Heart left ventricle (tissue), 16 donors: ENCODE results near the gene MAPK7. TPM values are rescaled to one million over a fixed set of nuclear protein-coding genes. Genes with fewer than 3 reads are reported as not detected.
A peak's percentile ranks its signal among the peaks of the same experiment; 100 is the strongest.

Experiments used
- ATAC-seq, 4 donors: fragments of 200-7000 bp; cut with Tn5 transposase; one replicate each; pipeline ENCODE4 v1.9.1; 2020 to 2022; ENCODE audit warnings: moderate library complexity in 4 of 4, mild to moderate bottlenecking in 3 of 4, moderate number of reproducible peaks in 1 of 4
- DNase-seq, 5 donors: peaks; one replicate each; pipeline ENCODE4 v3.0.0-alpha.2; 2020
- H3K27ac ChIP-seq, 12 donors: fragments of 200-600 bp; sonication (generic) in 4 of 12; one replicate each; pipeline versions ENCODE4 v1.5.0 to v1.8.0; 2016 to 2022; ENCODE audit warnings: mild to moderate bottlenecking in 2 of 12
- H3K27me3 ChIP-seq, 9 donors: fragments of 200-600 bp; sonication (generic) in 2 of 9; one replicate each; pipeline versions ENCODE4 v1.5.1 to v1.8.0; 2016 to 2022; ENCODE audit warnings: mild to moderate bottlenecking in 3 of 9
- H3K36me3 ChIP-seq, 9 donors: fragments of 200-600 bp; sonication (generic) in 2 of 9; one replicate each; pipeline versions ENCODE4 v1.5.0 to v1.8.0; 2018 to 2022; ENCODE audit warnings: mild to moderate bottlenecking in 2 of 9
- H3K4me1 ChIP-seq, 12 donors: fragments of 200-600 bp; sonication (generic) in 4 of 12; one replicate each; pipeline versions ENCODE4 v1.5.0 to v1.8.0; 2016 to 2022; ENCODE audit warnings: mild to moderate bottlenecking in 3 of 12
- H3K4me3 ChIP-seq, 12 donors: fragments of 200-600 bp; sonication (generic) in 4 of 12; one replicate each; pipeline versions ENCODE4 v1.5.0 to v1.8.0; 2017 to 2022; ENCODE audit warnings: mild to moderate bottlenecking in 9 of 12, moderate library complexity in 4 of 12
- H3K9me3 ChIP-seq, 12 donors: fragments of 200-600 bp; sonication (generic) in 4 of 12; one replicate each; pipeline versions ENCODE4 v1.5.0 to v1.8.0; 2016 to 2022; ENCODE audit warnings: mild to moderate bottlenecking in 1 of 12
- CTCF ChIP-seq, 12 donors: fragments of 200-600 bp; sonication (generic) in 4 of 12; IDR thresholded peaks; one replicate each; pipeline versions ENCODE4 v1.5.0 to v1.8.0; 2018 to 2022; ENCODE audit warnings: antibody characterized with exemption in 12 of 12, mild to moderate bottlenecking in 5 of 12
- POLR2A ChIP-seq, 2 donors: fragments of 450-650 bp; IDR thresholded peaks; one replicate each; pipeline ENCODE4 v1.6.1; 2017; ENCODE audit warnings: antibody characterized with exemption in 2 of 2, mild to moderate bottlenecking in 2 of 2, moderate library complexity in 2 of 2
- WGBS, 4 donors: extraction: QIAGEN DNeasy Blood & Tissue Kit in 2 of 4; methylation state at CpG; one replicate each; pipeline versions ENCODE4 v1.1.5 to v1.1.7; 2013 to 2018; 5-methylcytosine and 5-hydroxymethylcytosine counted together
- intact Hi-C, 10 donors: fragments of 100-400 bp; cut with DNase I; formaldehyde crosslinking; loops; one replicate each; pipeline versions ENCODE4 v1.11.1 to v1.14.2; 2022
- polyA plus RNA-seq, 2 donors: library from polyadenylated mRNA; stranded (reverse); fragments of 200-250 nt; gene quantifications; one replicate each; pipeline ENCODE4 v1.2.3, GENCODE V29; 2013
- total RNA-seq, 9 donors: library from RNA; depleted of rRNA in 2 of 9; stranded (reverse); fragments of >200 nt in 2 of 9; fragmentation: NEBNext Ultra II Directional in 3 of 9; extraction: Animal tissue kit (Norgen Biotek cat#: 25700) in 3 of 9; gene quantifications; one replicate each; pipeline versions ENCODE4 v1.1.0 to v1.2.4, GENCODE V29; 2016 to 2023
- donor health status: ischemic (EF 13 %, LVEDD 7.1; RV severe dilation, severe dysfunction).
- donor health status: healthy with polysubstance abuse.
- donor health status: DM: no; HTN: yes; CAD: no.
- donor health status: DM: no; HTN: no; CAD: no.
- donor health status: ischemic (EF 25% LVEDD 6.9; RV normal size, moderate dysfunction).
- donor health status: ischemic (EF 25% LVEDD 5.7; RV mildly dilated, moderate dysfunction).
- donor health status: healthy.
- donor health status: DM: yes; HTN: yes; CAD: no.
- donor health status: ischemic (EF 35%, LVEDD 5.7; RV mildly dilated, moderate dysfunction).
- donor health status: nonischemic (EF 11% LVEDD 7.7; RV severe dilation, severe dysfunction).
- donor health status: DM: yes; HTN: yes; CAD: no.
- donor health status: PGD.
- donor health status: ischemic (EF 29% LVEDD 5.4; RV normal size, mild dysfunction).
- donor health status: nonischemic (EF 23%, LVEDD 6.1; RV moderate dilation, normal function).

Gene MAPK7
- total and polyA plus RNA-seq, 11 donors, result 5.7 to 25.4 (median 12.1) TPM

GRCh38 chr17:19380481-19381301 lies 2.4 kb downstream of the MAPK7 start:
- no peak overlapping the region for H3K27ac ChIP-seq
- peaks cover 5 to 55% (median 37%) of the 10 kb centered on the region in 12 donors for H3K4me1 ChIP-seq
- ATAC-seq (no peak), DNase-seq (no peak)
- H3K27me3 ChIP-seq, result no peaks in the 10 kb centered on the region
- WGBS, 4 donors, result 88 to 95% (median 92%) methylated on average over 26 to 29 of the region's 29 CpGs
- H3K9me3 ChIP-seq, result no peaks in the 10 kb centered on the region
- TF ChIP-seq CTCF (IDR thresholded peaks at IDR 0.05) (no peak), POLR2A (IDR thresholded peaks at IDR 0.05) (no peak)
- intact Hi-C loops, result no loop called here
- peaks cover 0 to 64% (median 52%) of the 10 kb centered on the region in 9 donors for H3K36me3 ChIP-seq
- no peak overlapping the region for H3K4me3 ChIP-seq

DNA sequence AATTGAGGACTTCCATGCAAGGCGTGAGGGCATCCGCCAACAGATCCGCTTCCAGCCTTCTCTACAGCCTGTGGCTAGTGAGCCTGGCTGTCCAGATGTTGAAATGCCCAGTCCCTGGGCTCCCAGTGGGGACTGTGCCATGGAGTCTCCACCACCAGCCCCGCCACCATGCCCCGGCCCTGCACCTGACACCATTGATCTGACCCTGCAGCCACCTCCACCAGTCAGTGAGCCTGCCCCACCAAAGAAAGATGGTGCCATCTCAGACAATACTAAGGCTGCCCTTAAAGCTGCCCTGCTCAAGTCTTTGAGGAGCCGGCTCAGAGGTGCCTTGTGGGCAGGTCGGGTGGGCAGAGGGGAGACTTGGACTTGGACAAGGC lies 3.1 kb downstream of the MAPK7 start:
- Histone ChIP-seq H3K4me3 (no peak overlapping the region), H3K4me1 (peaks cover 5 to 61% (median 43%) of the 10 kb centered on the region in 12 donors), H3K36me3 (peaks cover 0 to 65% (median 53%) of the 10 kb centered on the region in 9 donors), H3K27ac (no peak overlapping the region), H3K27me3 (no peaks in the 10 kb centered on the region), H3K9me3 (no peaks in the 10 kb centered on the region)
- TF ChIP-seq CTCF (IDR thresholded peaks at IDR 0.05) (no peak), POLR2A (IDR thresholded peaks at IDR 0.05) (no peak)
- WGBS, 4 donors, result 91 to 97% (median 95%) methylated on average over 7 of the region's 7 CpGs
- DNase-seq (no peak), ATAC-seq (no peak)
- intact Hi-C loops, result no loop called here

GRCh38 chr17:19381741-19382444 lies 3.6 kb downstream of the MAPK7 start:
- intact Hi-C loops, result no loop called here
- Histone ChIP-seq H3K9me3 (no peaks in the 10 kb centered on the region), H3K36me3 (peaks cover 0 to 65% (median 53%) of the 10 kb centered on the region in 9 donors), H3K27ac (peak overlapping the region in 1 of 12 donors; percentile 89), H3K27me3 (no peaks in the 10 kb centered on the region), H3K4me1 (peaks cover 5 to 63% (median 42%) of the 10 kb centered on the region in 12 donors), H3K4me3 (no peak overlapping the region)
- DNase-seq (no peak), ATAC-seq (no peak)
- TF ChIP-seq POLR2A (IDR thresholded peaks at IDR 0.05) (no peak), CTCF (IDR thresholded peaks at IDR 0.05) (no peak)
- WGBS, 4 donors, result 92 to 94% (median 93%) methylated on average over 31 of the region's 31 CpGs
